Measurements from ENCODE around the gene ETV6.

The ETV6 gene

GRCh38 chr12:11886339-11886738 lies 236.9 kb downstream of the ETV6 start:
- no peak for TF ChIP-seq CTCF (IDR thresholded peaks at IDR 0.05; ENCODE audit: borderline replicate concordance, control extremely low read depth, extremely low read depth, insufficient read depth, missing control alignments)
- no peak for DNase-seq (ENCODE audit: low spot score)
- in situ Hi-C loops (cut with MboI; ENCODE audit: low sequenced_read_pairs, unreplicated experiment) = no loop called here

GRCh38 chr12:11888029-11888428 lies 238.6 kb downstream of the ETV6 start:
- TF ChIP-seq CTCF (IDR thresholded peaks at IDR 0.05; ENCODE audit: borderline replicate concordance, control extremely low read depth, extremely low read depth, insufficient read depth, missing control alignments) = no peak
- DNase-seq (ENCODE audit: low spot score) = no peak
- in situ Hi-C loops (cut with MboI; ENCODE audit: low sequenced_read_pairs, unreplicated experiment) = no loop called here

GRCh38 chr12:11891346-11891745 lies 241.9 kb downstream of the ETV6 start:
- TF ChIP-seq CTCF (IDR thresholded peaks at IDR 0.05; ENCODE audit: borderline replicate concordance, control extremely low read depth, extremely low read depth, insufficient read depth, missing control alignments) = no peak
- in situ Hi-C loops (cut with MboI; ENCODE audit: low sequenced_read_pairs, unreplicated experiment) = no loop called here
- DNase-seq (ENCODE audit: low spot score) = no peak

- no peak for DNase-seq (ENCODE audit: low spot score)
- in situ Hi-C loops (cut with MboI; ENCODE audit: low sequenced_read_pairs, unreplicated experiment) = no loop called here
- TF ChIP-seq CTCF (IDR thresholded peaks at IDR 0.05; ENCODE audit: borderline replicate concordance, control extremely low read depth, extremely low read depth, insufficient read depth, missing control alignments) = no peak
Measured at GRCh38 chr12:11891754-11892386, 242.4 kb downstream of the ETV6 start.

GRCh38 chr12:11893998-11894397 lies 244.5 kb downstream of the ETV6 start:
- in situ Hi-C loops (cut with MboI; ENCODE audit: low sequenced_read_pairs, unreplicated experiment) = no loop called here
- no peak for TF ChIP-seq CTCF (IDR thresholded peaks at IDR 0.05; ENCODE audit: borderline replicate concordance, control extremely low read depth, extremely low read depth, insufficient read depth, missing control alignments)
- DNase-seq (ENCODE audit: low spot score) = no peak

GRCh38 chr12:11894890-11895289 lies 245.4 kb downstream of the ETV6 start:
- in situ Hi-C loops (cut with MboI; ENCODE audit: low sequenced_read_pairs, unreplicated experiment) = no loop called here
- TF ChIP-seq CTCF (IDR thresholded peaks at IDR 0.05; ENCODE audit: borderline replicate concordance, control extremely low read depth, extremely low read depth, insufficient read depth, missing control alignments) = no peak
- no peak for DNase-seq (ENCODE audit: low spot score)

Measured in GM13976 (cell line).